Adrenal gland (tissue), 5 donors: ENCODE results near the gene LILRB2.

Experiments
- CTCF ChIP-seq, 6 experiments: fragments of 450-650 bp in 4 of 6; fragments of 200-600 bp in 2 of 6; sonication (generic) in 1 of 6; IDR thresholded peaks; 1 replicate in 5 of 6; 2 replicates in 1 of 6; pipeline versions ENCODE4 v1.5.1 to v1.8.0; 2016 to 2021; ENCODE audit warnings: antibody characterized with exemption in 6 of 6, mild to moderate bottlenecking in 2 of 6, moderate library complexity in 1 of 6
- POLR2A ChIP-seq, 2 donors: fragments of 450-650 bp; IDR thresholded peaks; one replicate each; pipeline ENCODE4 v1.6.1; 2017; ENCODE audit warnings: antibody characterized with exemption in 2 of 2, mild to moderate bottlenecking in 2 of 2, moderate library complexity in 1 of 2
- donor health status: DM: no; HTN: no; CAD: no.

GRCh38 chr19:54319049-54319448 lies 38.1 kb upstream of the LILRB2 start:
- TF ChIP-seq CTCF (IDR thresholded peaks at IDR 0.05): no peak
- no peak for TF ChIP-seq POLR2A (IDR thresholded peaks at IDR 0.05)
